ENCODE measurements around the gene OPCML. TPM values are rescaled to one million over a fixed set of nuclear protein-coding genes. Genes with fewer than 3 reads are reported as not detected.

Gene OPCML
- total RNA-seq, 1 experiment from 2014 or later, result not detected

- TF ChIP-seq CTCF (IDR thresholded peaks at IDR 0.05) (no peak), TCF7L2 (IDR thresholded peaks at IDR 0.05; ENCODE audit: low read depth, low read length) (no peak), POLR2AphosphoS5 (IDR thresholded peaks at IDR 0.05; ENCODE audit: low read depth, low read length) (no peak)
- TF ChIP-seq, protein P1, sequence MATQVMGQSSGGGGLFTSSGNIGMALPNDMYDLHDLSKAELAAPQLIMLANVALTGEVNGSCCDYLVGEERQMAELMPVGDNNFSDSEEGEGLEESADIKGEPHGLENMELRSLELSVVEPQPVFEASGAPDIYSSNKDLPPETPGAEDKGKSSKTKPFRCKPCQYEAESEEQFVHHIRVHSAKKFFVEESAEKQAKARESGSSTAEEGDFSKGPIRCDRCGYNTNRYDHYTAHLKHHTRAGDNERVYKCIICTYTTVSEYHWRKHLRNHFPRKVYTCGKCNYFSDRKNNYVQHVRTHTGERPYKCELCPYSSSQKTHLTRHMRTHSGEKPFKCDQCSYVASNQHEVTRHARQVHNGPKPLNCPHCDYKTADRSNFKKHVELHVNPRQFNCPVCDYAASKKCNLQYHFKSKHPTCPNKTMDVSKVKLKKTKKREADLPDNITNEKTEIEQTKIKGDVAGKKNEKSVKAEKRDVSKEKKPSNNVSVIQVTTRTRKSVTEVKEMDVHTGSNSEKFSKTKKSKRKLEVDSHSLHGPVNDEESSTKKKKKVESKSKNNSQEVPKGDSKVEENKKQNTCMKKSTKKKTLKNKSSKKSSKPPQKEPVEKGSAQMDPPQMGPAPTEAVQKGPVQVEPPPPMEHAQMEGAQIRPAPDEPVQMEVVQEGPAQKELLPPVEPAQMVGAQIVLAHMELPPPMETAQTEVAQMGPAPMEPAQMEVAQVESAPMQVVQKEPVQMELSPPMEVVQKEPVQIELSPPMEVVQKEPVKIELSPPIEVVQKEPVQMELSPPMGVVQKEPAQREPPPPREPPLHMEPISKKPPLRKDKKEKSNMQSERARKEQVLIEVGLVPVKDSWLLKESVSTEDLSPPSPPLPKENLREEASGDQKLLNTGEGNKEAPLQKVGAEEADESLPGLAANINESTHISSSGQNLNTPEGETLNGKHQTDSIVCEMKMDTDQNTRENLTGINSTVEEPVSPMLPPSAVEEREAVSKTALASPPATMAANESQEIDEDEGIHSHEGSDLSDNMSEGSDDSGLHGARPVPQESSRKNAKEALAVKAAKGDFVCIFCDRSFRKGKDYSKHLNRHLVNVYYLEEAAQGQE (IDR thresholded peaks at IDR 0.05; ENCODE audit: insufficient read depth in 1 of 2, low read depth in 2 of 2, low read length in 1 of 2), result no peak
- H3K4me3 ChIP-seq (ENCODE audit: low read depth in 2 of 2, low read length in 2 of 2), result no peak overlapping the region
- in situ Hi-C loops (cut with HindIII; ENCODE audit: low pct_unique_long_range_greater_than_20kb, low sequenced_read_pairs), result no loop called here
- no TSS peak for BruUV-seq (replicated peaks)
- POLR2A ChIA-PET, result no interaction called here
- peaks cover 2% of the 10 kb centered on the region; the same call in 1 of the 2 replicates for H3K27me3 ChIP-seq (ENCODE audit: control insufficient read depth, insufficient read depth, low read length)
- CTCF ChIA-PET, result no interaction called here
- H3K36me3 ChIP-seq (ENCODE audit: control insufficient read depth, insufficient read depth, low read length), result no peaks in the 10 kb centered on the region
- H3K9me3 ChIP-seq (ENCODE audit: control insufficient read depth, insufficient read depth, low read depth, low read length), result no peaks in the 10 kb centered on the region
- ATAC-seq (no peak), DNase-seq (ENCODE audit: low read depth, low spot score) (no peak)
- no peak overlapping the region for H3K27ac ChIP-seq (ENCODE audit: low read length)
- H3K4me1 ChIP-seq (ENCODE audit: control insufficient read depth, insufficient read depth, low read length), result no peaks in the 10 kb centered on the region
- intact Hi-C loops (cut with micrococcal nuclease; ENCODE audit: unreplicated experiment), result no loop called here
Measured at GRCh38 chr11:132988411-132988810, 543.9 kb downstream of the OPCML start.

DNA sequence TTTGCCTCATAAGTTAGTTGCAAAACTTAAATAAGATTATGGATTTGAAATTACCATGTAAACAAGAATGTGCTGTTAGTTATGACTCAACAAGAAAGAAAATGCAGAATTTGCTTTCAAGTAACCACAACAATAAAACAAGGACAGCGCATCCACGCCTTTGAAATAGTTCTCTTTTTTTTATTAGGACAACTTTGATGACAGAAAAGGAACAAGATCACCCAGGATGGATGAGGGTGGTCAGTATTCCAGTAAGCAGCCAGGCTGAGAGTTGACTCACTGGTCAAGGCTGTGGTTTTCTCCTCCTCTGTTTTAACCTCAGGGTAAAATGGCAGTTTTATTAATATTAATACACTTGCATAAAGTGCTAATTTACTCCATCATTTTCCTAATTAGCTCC lies 544.4 kb downstream of the OPCML start:
- in situ Hi-C loops (cut with HindIII; ENCODE audit: low pct_unique_long_range_greater_than_20kb, low sequenced_read_pairs) (no loop called here), intact Hi-C loops (cut with micrococcal nuclease; ENCODE audit: unreplicated experiment) (no loop called here)
- POLR2A ChIA-PET, result no interaction called here
- Histone ChIP-seq H3K36me3 (ENCODE audit: control insufficient read depth, insufficient read depth, low read length) (no peaks in the 10 kb centered on the region), H3K27me3 (ENCODE audit: control insufficient read depth, insufficient read depth, low read length) (peaks cover 2% of the 10 kb centered on the region; the same call in 1 of the 2 replicates), H3K4me1 (ENCODE audit: control insufficient read depth, insufficient read depth, low read length) (no peaks in the 10 kb centered on the region), H3K9me3 (ENCODE audit: control insufficient read depth, insufficient read depth, low read depth, low read length) (no peaks in the 10 kb centered on the region), H3K4me3 (ENCODE audit: low read depth in 2 of 2, low read length in 2 of 2) (no peak overlapping the region), H3K27ac (ENCODE audit: low read length) (no peak overlapping the region)
- ATAC-seq, result no peak
- no TSS peak for BruUV-seq (replicated peaks)
- TF ChIP-seq, protein P1 (IDR thresholded peaks at IDR 0.05; ENCODE audit: insufficient read depth in 1 of 2, low read depth in 2 of 2, low read length in 1 of 2), result no peak
- TF ChIP-seq POLR2AphosphoS5 (IDR thresholded peaks at IDR 0.05; ENCODE audit: low read depth, low read length) (no peak), SIN3A (IDR thresholded peaks at IDR 0.05; ENCODE audit: borderline replicate concordance, insufficient read depth, low read depth, low read length) (no peak), TCF7L2 (IDR thresholded peaks at IDR 0.05; ENCODE audit: low read depth, low read length) (no peak), CTCF (IDR thresholded peaks at IDR 0.05) (no peak)
- CTCF ChIA-PET, result no interaction called here
- DNase-seq (ENCODE audit: low read depth, low spot score), result no peak
